MCF 10A (cell line): ENCODE results near the gene CDKL4. TPM values are rescaled to one million over a fixed set of nuclear protein-coding genes. Genes with fewer than 3 reads are reported as not detected.

ENCODE experiments used
- BruUV-seq: library from RNA; stranded (reverse); fragments of 400-500 nt; replicated peaks from 2 replicates; lab custom pipeline; 2021; lab: Mats Ljungman, UMichigan
- CTCF ChIA-PET: fragments of 300-600 bp; sonication (Branson Sonifier 250); formaldehyde crosslinking; extraction: SDS; loops from one replicate; lab custom pipeline; 2021; ENCODE audit warnings: antibody characterized with exemption, inconsistent platforms; lab: Yijun Ruan, JAX
- POLR2A ChIA-PET: fragments of 300-600, 350-650 bp; sonication (Branson Sonifier 250); formaldehyde crosslinking; extraction: SDS; loops from one replicate; lab custom pipeline; 2020; ENCODE audit warnings: antibody characterized with exemption, inconsistent platforms; lab: Yijun Ruan, JAX
- DNase-seq: peaks from one replicate; pipeline ENCODE4 v3.0.0-alpha.2; 2018; ENCODE audit not compliant: unreplicated experiment
- H3K27ac Mint-ChIP-seq: one replicate; pipeline ENCODE4 v1.8.0; 2022; ENCODE audit warnings: mild to moderate bottlenecking, low read depth, mixed read lengths; ENCODE audit not compliant: unreplicated experiment
- H3K27me3 Mint-ChIP-seq: one replicate; pipeline ENCODE4 v1.8.0; 2022; ENCODE audit warnings: mixed read lengths; ENCODE audit not compliant: insufficient read depth, unreplicated experiment
- H3K36me3 Mint-ChIP-seq: one replicate; pipeline ENCODE4 v1.8.0; 2022; ENCODE audit warnings: mild to moderate bottlenecking, moderate library complexity, mixed read lengths; ENCODE audit not compliant: insufficient read depth, unreplicated experiment
- H3K4me1 Mint-ChIP-seq: one replicate; pipeline ENCODE4 v1.8.0; 2022; ENCODE audit warnings: mixed read lengths; ENCODE audit not compliant: insufficient read depth, unreplicated experiment
- H3K4me3 Mint-ChIP-seq: one replicate; pipeline ENCODE4 v1.8.0; 2022; ENCODE audit warnings: mild to moderate bottlenecking, moderate library complexity, mixed read lengths; ENCODE audit not compliant: unreplicated experiment
- H3K9me3 Mint-ChIP-seq: one replicate; pipeline ENCODE4 v1.8.0; 2022; ENCODE audit warnings: mixed read lengths; ENCODE audit not compliant: unreplicated experiment
- CTCF ChIP-seq: fragments of 200-600 bp; IDR thresholded peaks from one replicate; pipeline ENCODE4 v1.8.0; 2022; ENCODE audit warnings: antibody characterized with exemption, mild to moderate bottlenecking; ENCODE audit not compliant: unreplicated experiment
- intact Hi-C: fragments of 100-400 bp; cut with micrococcal nuclease; formaldehyde crosslinking; loops from 2 replicates; pipeline ENCODE4 v1.14.1; 2022
- total RNA-seq: library from RNA; stranded (reverse); gene quantifications from 2 replicates; pipeline ENCODE4 v1.2.3, GENCODE V29; 2022

Gene CDKL4
- total RNA-seq, 1 experiment from 2014 or later: not detected

- Mint-ChIP-seq H3K4me3 (no peak overlapping the region), H3K9me3 (no peaks in the 10 kb centered on the region), H3K36me3 (no peaks in the 10 kb centered on the region), H3K4me1 (no peaks in the 10 kb centered on the region), H3K27ac (no peak overlapping the region), H3K27me3 (no peaks in the 10 kb centered on the region)
- no TSS peak for BruUV-seq
- TF ChIP-seq CTCF: no peak
- intact Hi-C loops: no loop called here
- ChIA-PET POLR2A (interaction anchor here (1.3 kb wide), 1 partner anchor 22 kb away, joined by 5 read pairs; no protein-coding TSS in a partner anchor), CTCF (interaction anchor here (1.0 kb wide), 1 partner anchor 21 kb away, joined by 4 read pairs; no protein-coding TSS in a partner anchor)
- DNase-seq: no peak
Observed at GRCh38 chr2:39146630-39147029, 97.1 kb downstream of the CDKL4 start.

DNA sequence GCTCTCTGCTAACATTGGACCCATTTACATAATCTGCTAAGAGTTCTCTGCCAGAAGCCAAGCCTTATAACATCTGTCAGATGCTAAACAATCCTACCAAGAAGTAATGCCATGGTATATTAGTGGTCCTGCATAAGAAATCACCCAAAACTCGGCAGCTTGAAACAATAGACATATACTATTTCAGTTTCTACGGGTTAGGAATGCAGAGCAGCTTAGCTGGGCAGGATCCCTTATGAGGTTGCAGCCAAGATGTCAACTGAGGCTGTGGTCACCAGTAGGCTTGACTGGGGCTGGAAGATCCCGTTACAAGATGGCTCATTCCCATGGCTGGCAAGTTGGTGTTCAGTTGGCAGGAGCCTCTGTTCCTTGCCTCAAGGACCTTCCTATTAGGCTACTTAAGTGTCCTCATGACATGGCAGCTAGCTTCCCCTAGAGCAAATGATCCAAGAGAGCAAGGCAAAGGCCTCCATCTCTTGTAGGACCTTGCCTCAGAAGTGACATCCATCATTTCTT is 97.8 kb downstream of the CDKL4 start:
- Mint-ChIP-seq H3K9me3 (no peaks in the 10 kb centered on the region), H3K27ac (no peak overlapping the region), H3K36me3 (no peaks in the 10 kb centered on the region), H3K4me1 (no peaks in the 10 kb centered on the region), H3K27me3 (no peaks in the 10 kb centered on the region), H3K4me3 (no peak overlapping the region)
- CTCF ChIA-PET: no interaction called here
- TF ChIP-seq CTCF: no peak
- POLR2A ChIA-PET: no interaction called here
- intact Hi-C loops: no loop called here
- no TSS peak for BruUV-seq
- no peak for DNase-seq

GRCh38 chr2:39144416-39144815 is 99.4 kb downstream of the CDKL4 start:
- no peaks in the 10 kb centered on the region for H3K9me3 Mint-ChIP-seq
- H3K4me1 Mint-ChIP-seq: peaks cover 5% of the 10 kb centered on the region
- no peaks in the 10 kb centered on the region for H3K36me3 Mint-ChIP-seq
- TF ChIP-seq CTCF: no peak
- BruUV-seq: no TSS peak
- intact Hi-C loops: no loop called here
- no peak overlapping the region for H3K4me3 Mint-ChIP-seq
- CTCF ChIA-PET: interaction anchor here (1.1 kb wide), 1 partner anchor 11 kb away, joined by 3 read pairs; no protein-coding TSS in a partner anchor
- no peak overlapping the region for H3K27ac Mint-ChIP-seq
- no peaks in the 10 kb centered on the region for H3K27me3 Mint-ChIP-seq
- no peak for DNase-seq
- POLR2A ChIA-PET: interaction anchor here (1.6 kb wide), 1 partner anchor 24 kb away, joined by 3 read pairs; the partner anchor contains the start of gene SOS1

- Mint-ChIP-seq H3K4me3 (no peak overlapping the region), H3K9me3 (no peaks in the 10 kb centered on the region), H3K27me3 (no peaks in the 10 kb centered on the region), H3K36me3 (no peaks in the 10 kb centered on the region), H3K27ac (no peak overlapping the region), H3K4me1 (peaks cover 10% of the 10 kb centered on the region)
- no TSS peak for BruUV-seq
- CTCF ChIA-PET: interaction anchor here (0.5 to 0.6 kb wide), 4 partner anchors 10 to 86 kb away, joined by 3 to 4 read pairs (median 3); no protein-coding TSS in a partner anchor
- TF ChIP-seq CTCF: no peak
- intact Hi-C loops: no loop called here
- POLR2A ChIA-PET: interaction anchor here (0.6 to 3.2 kb wide), 3 partner anchors 18 to 23 kb away, joined by 3 to 21 read pairs (median 3); partner anchors contain the start of gene SOS1
- no peak for DNase-seq
Observed at GRCh38 chr2:39142904-39143605, 100.7 kb downstream of the CDKL4 start.
